ENCODE measurements around the gene SNCB.

SNCB gene

GRCh38 chr5:176574297-176574591, 56.1 kb downstream of the SNCB start:
- no peak for DNase-seq (ENCODE audit: low spot score)

GRCh38 chr5:176573564-176574296, 56.6 kb downstream of the SNCB start:
- DNase-seq (ENCODE audit: low spot score): peak; percentile 78

Data from CD4-positive, alpha-beta T cell treated with Interleukin-15 for 4 hours (primary cell).